GM12878 (cell line): ENCODE measurements around the gene STPG4. TPM values are rescaled to one million over a fixed set of nuclear protein-coding genes. Genes with fewer than 3 reads are reported as not detected.

ENCODE experiments used
- ATAC-seq: fragments of 200-7000 bp; cut with Tn5 transposase; 3 replicates; pipeline ENCODE4 v1.9.1; 2020; ENCODE audit warnings: mild to moderate bottlenecking, moderate library complexity
- BruUV-seq: library from RNA; stranded (reverse); fragments of 400-500 nt; replicated peaks from 2 replicates; lab custom pipeline; 2021; lab: Mats Ljungman, UMichigan
- CTCF ChIA-PET: fragments of 300-600 bp; sonication (Branson Sonifier 250); formaldehyde crosslinking; extraction: SDS; loops from one replicate; lab custom pipeline; 2021; ENCODE audit warnings: inconsistent platforms; lab: Yijun Ruan, JAX
- POLR2A ChIA-PET: fragments of 350-600 bp; formaldehyde crosslinking; extraction: SDS; loops from one replicate; lab custom pipeline; 2021; ENCODE audit warnings: inconsistent platforms; lab: Charles Lee
- RAD21 ChIA-PET: fragments of 300-600 bp; sonication (Branson Sonifier 250); formaldehyde crosslinking; loops from one replicate; lab custom pipeline; 2023; ENCODE audit warnings: antibody characterized with exemption; ENCODE audit not compliant: unreplicated experiment; lab: Charles Lee
- SMC1A ChIA-PET: fragments of 300-600 bp; sonication (Branson Sonifier 250); formaldehyde crosslinking; loops from one replicate; lab custom pipeline; 2023; ENCODE audit not compliant: unreplicated experiment, uncharacterized antibody; lab: Charles Lee
- DNase-seq: peaks from one replicate; pipeline ENCODE4 v3.0.0-alpha.2; 2011; ENCODE audit warnings: low read depth, low spot score
- FAIRE-seq: peaks from 3 replicates; lab custom pipeline; 2011; peaks lifted over from hg19 to GRCh38; lab: Jason Lieb, UNC
- H2AFZ ChIP-seq: 2 replicates; pipeline ENCODE4 v1.6.0; 2011; ENCODE audit warnings: low read depth, low read length, control low read depth; ENCODE audit not compliant: control insufficient read depth
- H3K27ac ChIP-seq: 2 replicates; pipeline ENCODE4 v1.5.1; 2011; ENCODE audit warnings: control low read depth; ENCODE audit not compliant: control insufficient read depth, insufficient read depth
- H3K27me3 ChIP-seq, 2 experiments: replicated peaks in 1 of 2; 2 replicates each; pipeline versions ENCODE4 v1.6.0 to v1.6.1; 2011; ENCODE audit warnings: low read length in 1 of 2; ENCODE audit not compliant: control insufficient read depth in 2 of 2, insufficient read depth in 2 of 2
- H3K36me3 ChIP-seq, 2 experiments: 2 replicates each; pipeline ENCODE4 v1.5.1; 2011; ENCODE audit warnings: low read length in 1 of 2; ENCODE audit not compliant: control insufficient read depth in 2 of 2, insufficient read depth in 2 of 2
- H3K4me1 ChIP-seq: 2 replicates; pipeline ENCODE4 v1.6.1; 2011; ENCODE audit warnings: mild to moderate bottlenecking, low read length, moderate library complexity, mixed read lengths; ENCODE audit not compliant: control insufficient read depth, insufficient read depth
- H3K4me2 ChIP-seq: 2 replicates; pipeline ENCODE4 v1.6.0; 2011; ENCODE audit warnings: control low read depth; ENCODE audit not compliant: control insufficient read depth, insufficient read depth
- H3K4me3 ChIP-seq: fragments of 200-600 bp; sonication (generic); 2 replicates; pipeline ENCODE4 v1.5.1; 2016
- H3K79me2 ChIP-seq: 2 replicates; pipeline ENCODE4 v1.6.0; 2011; ENCODE audit warnings: low read length; ENCODE audit not compliant: control insufficient read depth, insufficient read depth
- H3K9ac ChIP-seq: 2 replicates; pipeline ENCODE4 v1.8.0; 2011; ENCODE audit warnings: low read length, control low read depth, mixed read lengths; ENCODE audit not compliant: control insufficient read depth, insufficient read depth
- H3K9me3 ChIP-seq: replicated peaks from 3 replicates; pipeline ENCODE4 v1.5.1; 2011; ENCODE audit warnings: mild to moderate bottlenecking, low read length; ENCODE audit not compliant: control insufficient read depth, insufficient read depth
- H4K20me1 ChIP-seq: 2 replicates; pipeline ENCODE4 v1.6.0; 2011; ENCODE audit not compliant: control insufficient read depth, insufficient read depth
- HCFC1 ChIP-seq: fragments of 150-350 bp; IDR thresholded peaks from 2 replicates; pipeline ENCODE4 v1.6.1; 2014; ENCODE audit warnings: low read length
- NBN ChIP-seq: fragments of 450-650 bp; IDR thresholded peaks from 2 replicates; pipeline ENCODE4 v1.6.1; 2016
- NFIC ChIP-seq: IDR thresholded peaks from 2 replicates; pipeline ENCODE4 v1.6.1; 2012; ENCODE audit warnings: low read depth, mild to moderate bottlenecking, inconsistent platforms, low read length, moderate library complexity
- NR2C1 ChIP-seq: fragments of 450-650 bp; IDR thresholded peaks from 2 replicates; pipeline ENCODE4 v1.6.1; 2017; ENCODE audit warnings: antibody characterized with exemption, mild to moderate bottlenecking, moderate library complexity
- PAX5 ChIP-seq: IDR thresholded peaks from 2 replicates; pipeline ENCODE4 v1.6.1; 2011; ENCODE audit warnings: low read depth, low read length, borderline replicate concordance
- POLR2AphosphoS5 ChIP-seq: IDR thresholded peaks from 2 replicates; pipeline ENCODE4 v1.6.1; 2011; ENCODE audit warnings: mild to moderate bottlenecking, low read length, inconsistent platforms
- RAD21 ChIP-seq: IDR thresholded peaks from 2 replicates; pipeline ENCODE4 v1.6.1; 2011; ENCODE audit warnings: mild to moderate bottlenecking, low read depth, low read length, moderate library complexity; ENCODE audit not compliant: insufficient read depth
- RAD51 ChIP-seq: fragments of 450-650 bp; IDR thresholded peaks from 2 replicates; pipeline ENCODE4 v1.6.1; 2016; ENCODE audit warnings: moderate library complexity, mild to moderate bottlenecking, inconsistent platforms
- RELB ChIP-seq: fragments of 450-650 bp; IDR thresholded peaks from 2 replicates; pipeline ENCODE4 v1.6.1; 2017; ENCODE audit warnings: low read depth, mild to moderate bottlenecking, moderate library complexity
- RFX5 ChIP-seq: IDR thresholded peaks from 2 replicates; pipeline ENCODE4 v1.6.1; 2011; ENCODE audit warnings: low read depth, low read length, improper control_type of control experiment
- USF1 ChIP-seq: IDR thresholded peaks from 2 replicates; pipeline ENCODE4 v1.6.1; 2011; ENCODE audit warnings: borderline replicate concordance, low read depth, mild to moderate bottlenecking, moderate library complexity, mixed read lengths, low read length; ENCODE audit not compliant: insufficient read depth; ENCODE audit errors: extremely low read length
- ZSCAN29 ChIP-seq: fragments of 450-650 bp; IDR thresholded peaks from 2 replicates; pipeline ENCODE4 v1.6.1; 2017; ENCODE audit warnings: mild to moderate bottlenecking, moderate library complexity
- WGBS: methylation state at CpG from one replicate; pipeline ENCODE4 v1.1.6; 2016; ENCODE audit warnings: low lambda C conversion rate; ENCODE audit not compliant: insufficient replicate concordance, insufficient coverage; ENCODE audit errors: missing lambda C conversion rate; 5-methylcytosine and 5-hydroxymethylcytosine counted together
- in situ Hi-C: fragments of 300-500 bp; cut with MboI; formaldehyde crosslinking; loops from 9 replicates; pipeline ENCODE4 v1.14.3; 2018; ENCODE audit warnings: mixed read lengths
- intact Hi-C: fragments of 100-400 bp; cut with micrococcal nuclease; formaldehyde crosslinking; loops from one replicate; pipeline ENCODE4 v1.14.2; 2022; ENCODE audit not compliant: unreplicated experiment
- polyA plus RNA-seq, 11 experiments: library from polyadenylated mRNA; depleted of rRNA in 4 of 11; unstranded in 6 of 11; stranded (reverse) in 5 of 11; fragments of >200 nt; fragmentation: Nextera tagmentation in 4 of 11; fragmentation: Illumina TruSeq in 1 of 11; extraction: Ambion mirVana in 4 of 11; extraction: Trizol in 1 of 11; gene quantifications; 1 replicate in 1 of 11; 2 replicates in 10 of 11; pipeline versions ENCODE4 v1.2.1 to v1.2.3, GENCODE V29; 2011 to 2016; ENCODE audit warnings: inconsistent platforms in 2 of 11, missing spikeins in 2 of 11, low read depth in 1 of 11
- total RNA-seq, 4 experiments: library from RNA; depleted of rRNA in 3 of 4; stranded (reverse); fragments of >200 nt in 3 of 4; fragmentation: Illumina TruSeq in 1 of 4; extraction: Trizol in 1 of 4; gene quantifications; 2 replicates each; pipeline versions ENCODE4 v1.2.1 to v1.2.3, GENCODE V29; 2013 to 2021

The STPG4 gene
- total and polyA plus RNA-seq, 10 of the 15 experiments (the other 5 are each of a cell fraction or from before 2014, with no cell fraction given) = 0.10 to 0.29 (median 0.19) TPM; not detected in 3

GRCh38 chr2:47091118-47091517 lies 64.0 kb downstream of the STPG4 start:
- no peaks in the 10 kb centered on the region for H3K79me2 ChIP-seq
- 10% methylated on average over 2 of the region's 2 CpGs for WGBS
- BruUV-seq = no TSS peak
- in situ Hi-C loops (no loop called here), intact Hi-C loops (no loop called here)
- DNase-seq (no peak), FAIRE-seq (no peak), ATAC-seq (no peak)
- TF ChIP-seq USF1 (no peak), RAD21 (no peak), RAD51 (no peak), PAX5 (no peak), NFIC (no peak)
- no peak overlapping the region for H3K27ac ChIP-seq
- SMC1A ChIA-PET = no interaction called here
- no peaks in the 10 kb centered on the region for H3K4me1 ChIP-seq
- H3K27me3 ChIP-seq = no peaks in the 10 kb centered on the region
- H3K36me3 ChIP-seq = no peaks in the 10 kb centered on the region
- no peak overlapping the region for H2AFZ ChIP-seq
- RAD21 ChIA-PET = no interaction called here
- no peaks in the 10 kb centered on the region for H3K9me3 ChIP-seq
- H4K20me1 ChIP-seq = no peaks in the 10 kb centered on the region
- CTCF ChIA-PET = interaction anchor here (1.1 kb wide), 1 partner anchor 162 kb away, joined by 3 read pairs; no protein-coding TSS in a partner anchor
- H3K4me2 ChIP-seq = no peak overlapping the region
- POLR2A ChIA-PET = no interaction called here
- no peak overlapping the region for H3K4me3 ChIP-seq
- no peak overlapping the region for H3K9ac ChIP-seq

GRCh38 chr2:47089083-47089464 lies 66.0 kb downstream of the STPG4 start:
- SMC1A ChIA-PET = interaction anchor here (0.7 to 1.5 kb wide), 4 partner anchors 12 to 224 kb away, joined by 3 read pairs; no protein-coding TSS in a partner anchor
- 53% methylated on average over 6 of the region's 6 CpGs for WGBS
- no peaks in the 10 kb centered on the region for H3K36me3 ChIP-seq
- in situ Hi-C loops = no loop called here
- H4K20me1 ChIP-seq = no peaks in the 10 kb centered on the region
- POLR2A ChIA-PET = no interaction called here
- no peak for DNase-seq
- no peak for TF ChIP-seq RFX5
- no peak for TF ChIP-seq POLR2AphosphoS5
- TF ChIP-seq HCFC1 = no peak
- no peak for TF ChIP-seq NBN
- TF ChIP-seq ZSCAN29 = no peak
- TF ChIP-seq NR2C1 = no peak
- no peak for TF ChIP-seq RAD51
- TF ChIP-seq RELB = no peak
- RAD21 ChIA-PET = interaction anchor here (1.3 kb wide), 1 partner anchor 184 kb away, joined by 3 read pairs; no protein-coding TSS in a partner anchor
- no peaks in the 10 kb centered on the region for H3K4me1 ChIP-seq
- H3K4me3 ChIP-seq = no peak overlapping the region
- no peak overlapping the region for H3K9ac ChIP-seq
- no peaks in the 10 kb centered on the region for H3K27me3 ChIP-seq
- no peak overlapping the region for H3K27ac ChIP-seq
- ATAC-seq = no peak
- no TSS peak for BruUV-seq
- no peaks in the 10 kb centered on the region for H3K79me2 ChIP-seq
- intact Hi-C loops = no loop called here
- no peak overlapping the region for H2AFZ ChIP-seq
- FAIRE-seq = no peak
- H3K9me3 ChIP-seq = no peaks in the 10 kb centered on the region
- CTCF ChIA-PET = interaction anchor here (0.7 to 1.0 kb wide), 2 partner anchors 27 to 84 kb away, joined by 3 read pairs; no protein-coding TSS in a partner anchor
- no peak overlapping the region for H3K4me2 ChIP-seq
